NCI-H748 (cell line): ENCODE measurements around the gene CDH4.
A peak's percentile ranks its signal among the peaks of the same experiment; 100 is the strongest.

Experiments
- DNase-seq: peaks from one replicate; lab custom pipeline; 2025; ENCODE audit not compliant: unreplicated experiment; lab: John Stamatoyannopoulos, UW

The CDH4 gene

DNA sequence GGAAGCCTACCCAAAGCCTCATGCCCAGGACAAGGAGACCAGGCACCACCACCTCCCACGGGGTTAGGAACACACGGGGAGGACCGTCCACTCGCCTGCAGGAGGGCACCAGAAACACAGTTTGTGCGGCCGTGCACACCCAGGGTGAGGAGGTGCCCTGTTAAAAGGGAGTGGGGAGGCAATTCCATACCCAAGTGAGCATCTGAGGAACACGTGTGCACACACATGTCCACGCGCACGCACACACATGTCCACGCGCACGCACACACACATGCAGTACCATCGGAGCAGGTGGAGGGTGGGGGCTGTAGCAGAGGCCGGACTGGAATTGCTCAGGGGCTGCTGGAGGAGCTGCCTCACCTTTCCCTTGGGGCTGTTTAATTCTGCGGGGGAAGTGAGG, 554.3 kb downstream of the CDH4 start:
- no peak for DNase-seq

DNA sequence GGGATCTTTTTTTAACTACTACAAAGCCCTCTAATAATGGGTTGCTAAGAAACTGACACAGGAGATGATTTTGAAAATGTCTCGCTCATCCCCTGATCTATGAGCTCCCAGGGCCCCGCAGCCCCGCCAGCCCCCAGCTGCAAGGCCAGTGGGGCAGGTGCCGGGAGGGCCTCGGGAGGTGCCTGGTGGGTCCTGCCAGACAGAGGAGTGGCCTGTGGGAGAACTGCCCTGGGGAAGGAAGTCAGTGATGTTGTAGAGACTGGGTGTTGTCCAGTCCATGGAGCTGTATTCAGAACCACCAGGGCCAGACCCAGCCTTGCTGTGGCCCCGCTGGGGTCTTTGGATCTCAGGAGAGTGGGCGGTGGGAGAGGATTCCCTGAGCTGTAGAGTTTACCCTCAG, 554.9 kb downstream of the CDH4 start:
- no peak for DNase-seq

DNA sequence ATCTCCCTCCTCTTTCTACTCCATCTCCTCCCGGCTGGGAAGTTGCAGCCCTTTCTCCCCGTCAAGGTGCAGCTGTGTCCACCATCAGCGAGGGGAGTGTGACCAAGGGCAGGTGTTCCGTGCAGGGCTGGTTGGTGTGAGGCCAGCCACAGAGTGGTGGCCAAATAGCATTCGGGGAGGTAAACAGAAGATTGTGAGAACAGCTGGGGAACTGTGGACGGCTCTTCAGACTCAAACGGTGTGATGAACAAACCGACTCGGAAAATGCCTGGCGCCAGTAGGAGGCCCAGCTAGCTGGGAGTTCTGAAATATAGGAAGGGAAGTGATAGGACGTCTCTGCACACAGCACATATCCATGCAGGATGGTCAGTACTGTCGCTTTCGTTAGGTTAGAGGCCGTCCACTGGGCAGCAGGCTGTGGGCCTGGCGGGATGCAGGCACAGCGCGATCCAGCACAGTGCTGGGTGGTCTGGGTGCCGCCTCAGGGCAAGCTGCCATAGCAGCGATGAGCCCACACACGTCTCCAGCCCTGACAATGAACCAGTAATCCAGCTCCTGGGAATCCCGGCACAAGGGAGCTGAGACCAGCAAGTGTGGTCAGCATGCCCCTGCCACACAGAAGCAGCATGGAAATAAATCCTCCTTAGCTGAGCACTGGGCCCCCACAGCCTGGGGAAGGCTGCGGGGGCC, 555.6 kb downstream of the CDH4 start:
- DNase-seq = peak; percentile 43

DNA sequence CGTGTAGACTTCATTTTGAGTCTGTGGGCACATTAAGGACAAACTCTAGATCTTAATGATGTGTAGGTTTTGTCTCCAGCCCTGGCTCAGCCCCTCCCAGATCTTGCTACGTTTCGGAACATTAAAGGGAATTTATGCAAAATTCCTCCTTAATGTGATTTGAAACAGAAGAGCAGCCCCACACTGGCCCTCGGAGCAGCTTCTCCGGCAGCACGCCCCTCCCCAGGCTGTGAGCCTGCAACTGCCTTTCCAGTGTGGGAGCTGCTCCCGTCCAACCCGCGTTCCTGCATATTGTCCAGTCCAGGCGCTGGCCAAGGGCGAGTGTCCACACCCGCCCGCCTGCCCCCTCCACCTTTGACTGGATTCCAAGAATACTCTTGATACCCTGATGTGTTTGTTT, 556.4 kb downstream of the CDH4 start:
- DNase-seq = no peak

- DNase-seq = peak; percentile 19
Measured at GRCh38 chr20:61809006-61809770, 557.1 kb downstream of the CDH4 start.

DNA sequence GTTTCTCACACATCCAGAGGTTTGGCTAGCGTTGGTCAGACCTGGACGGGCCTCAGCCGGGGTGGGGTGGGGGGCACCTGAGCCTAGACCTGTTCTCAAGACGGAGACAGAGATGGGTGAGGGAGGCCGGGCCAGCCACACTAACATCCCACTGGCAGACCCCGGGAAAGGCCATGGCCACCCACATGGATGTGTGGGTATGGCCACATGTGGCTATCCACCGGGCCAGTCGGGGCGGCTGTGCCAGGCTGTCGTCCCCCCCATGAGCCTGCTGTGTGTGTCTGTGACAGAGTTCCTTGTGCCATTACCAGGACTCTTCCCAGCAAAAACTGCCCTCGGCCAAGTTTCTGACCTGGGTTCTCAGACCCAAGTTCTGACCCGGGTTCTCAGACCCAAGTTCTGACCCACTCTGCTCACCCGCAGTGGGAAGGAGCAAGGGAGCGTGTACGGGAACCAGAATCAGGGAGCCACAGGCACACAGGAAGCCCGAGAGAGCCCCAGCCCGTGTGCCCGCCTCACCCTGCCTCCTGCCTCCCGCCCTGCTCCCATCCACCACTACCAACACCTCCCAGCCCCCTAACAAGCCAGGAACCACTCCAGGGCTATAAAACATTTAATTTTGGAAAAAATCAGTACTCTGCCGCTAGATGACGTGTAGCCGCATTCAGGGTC, 558.1 kb downstream of the CDH4 start:
- DNase-seq = no peak

- peak; percentile 22 for DNase-seq
Measured at GRCh38 chr20:61810738-61811135, 558.7 kb downstream of the CDH4 start.

- no peak for DNase-seq
Measured at GRCh38 chr20:61811166-61811565, 559.1 kb downstream of the CDH4 start.

- no peak for DNase-seq
Measured at GRCh38 chr20:61812121-61812844, 560.2 kb downstream of the CDH4 start.

- DNase-seq = no peak
Measured at GRCh38 chr20:61812845-61813485, 560.9 kb downstream of the CDH4 start.

DNA sequence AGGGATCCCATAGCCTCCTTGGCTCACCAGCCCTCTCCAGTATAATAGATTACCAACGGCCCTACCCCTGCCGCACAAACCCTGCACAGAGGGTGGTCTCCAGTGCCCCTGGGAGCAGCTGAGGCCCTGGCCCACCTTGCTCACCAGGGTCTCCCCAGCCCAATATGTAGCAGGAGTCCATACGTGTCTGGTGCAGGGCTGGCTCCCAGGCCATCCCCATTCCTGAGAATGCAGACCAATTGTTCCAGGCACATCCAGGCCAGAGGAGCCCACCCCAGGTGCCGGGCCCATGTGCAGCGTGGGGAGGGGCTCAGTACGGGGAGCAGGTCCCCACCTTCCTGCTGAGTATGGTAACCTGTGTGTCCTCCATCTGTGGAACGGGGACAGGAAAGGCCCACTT, 561.7 kb downstream of the CDH4 start:
- DNase-seq = no peak

- no peak for DNase-seq
Measured at GRCh38 chr20:61814244-61814643, 562.2 kb downstream of the CDH4 start.

DNA sequence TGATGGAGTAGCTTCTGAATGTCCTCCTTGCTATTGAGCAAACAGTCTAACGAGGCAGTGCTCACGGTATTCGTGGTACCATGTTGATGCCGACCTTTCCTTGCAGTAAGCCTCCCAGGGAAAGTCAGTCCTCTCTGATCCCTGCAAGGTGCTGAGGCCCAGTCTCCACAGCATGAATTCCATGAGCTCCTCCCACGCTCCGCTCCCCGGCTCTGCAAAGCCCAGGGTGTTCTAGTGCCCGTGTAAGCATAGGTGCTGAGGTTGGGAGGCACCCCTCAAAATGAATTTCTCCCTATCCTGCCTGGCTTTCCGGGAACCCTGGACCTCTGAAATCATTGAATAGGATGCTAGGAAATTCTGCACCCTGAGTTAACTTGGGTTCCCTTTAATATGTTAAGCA, 562.7 kb downstream of the CDH4 start:
- DNase-seq = no peak

DNA sequence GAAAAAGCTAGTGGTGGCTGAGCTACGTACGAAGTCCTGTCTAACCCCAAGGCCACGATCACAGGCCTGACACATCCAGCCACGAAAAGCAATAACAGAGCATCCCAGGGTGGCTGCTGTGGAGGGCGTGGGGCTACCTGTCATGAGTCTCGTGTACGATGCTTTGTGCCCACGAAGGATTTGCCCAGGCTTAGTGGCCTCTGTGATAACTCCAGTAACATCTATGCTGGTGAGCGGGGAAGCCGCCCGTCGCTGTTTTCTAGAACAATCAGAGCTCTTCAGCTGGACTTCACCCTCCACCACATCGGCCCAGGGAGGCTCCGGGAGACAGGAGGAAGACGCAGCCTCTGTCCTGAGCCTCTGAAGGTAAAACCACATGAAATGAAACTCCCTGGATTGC, 563.1 kb downstream of the CDH4 start:
- DNase-seq = no peak

- no peak for DNase-seq
Measured at GRCh38 chr20:61815678-61816077, 563.6 kb downstream of the CDH4 start.

DNA sequence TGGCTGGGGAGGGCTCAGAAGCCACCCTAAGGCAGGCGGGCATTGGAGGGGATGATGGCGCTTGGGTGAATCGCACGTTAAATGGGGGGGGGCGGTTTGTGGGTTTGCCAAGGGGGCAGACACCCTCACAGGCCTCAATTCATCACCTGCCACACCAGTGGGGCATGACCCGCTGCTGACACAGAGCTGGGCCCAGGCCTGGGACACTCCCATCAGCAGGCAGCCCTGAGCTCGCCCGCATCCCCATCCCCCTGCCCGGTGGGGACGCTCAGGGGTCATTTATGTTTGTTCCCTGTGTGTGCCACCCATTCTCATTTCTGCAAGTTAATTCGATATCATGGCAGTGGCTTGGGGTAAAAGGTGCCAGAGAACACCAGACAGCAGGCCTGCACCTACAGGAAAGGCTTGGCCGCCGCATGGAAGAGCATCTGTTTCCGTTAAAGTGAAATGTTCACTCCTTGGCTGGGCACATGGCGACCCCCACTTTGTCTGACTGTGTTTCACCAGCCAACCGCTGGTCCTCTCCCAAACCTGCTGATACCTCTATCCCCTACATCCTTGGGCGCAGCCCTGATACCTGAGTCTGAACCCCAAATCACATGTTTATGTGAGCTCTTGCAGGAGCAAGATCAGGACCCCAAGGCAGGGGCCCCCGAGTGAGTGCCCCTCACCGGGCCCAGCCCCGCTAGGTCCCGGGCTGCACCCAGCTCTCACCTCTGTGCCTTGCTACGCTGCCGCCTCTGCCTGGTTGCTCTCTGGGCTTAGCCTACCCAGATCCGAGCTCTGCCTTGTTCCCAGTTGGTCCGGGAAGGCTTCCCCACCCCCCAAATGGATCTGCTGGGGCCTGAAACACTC, 564.8 kb downstream of the CDH4 start:
- no peak for DNase-seq

DNA sequence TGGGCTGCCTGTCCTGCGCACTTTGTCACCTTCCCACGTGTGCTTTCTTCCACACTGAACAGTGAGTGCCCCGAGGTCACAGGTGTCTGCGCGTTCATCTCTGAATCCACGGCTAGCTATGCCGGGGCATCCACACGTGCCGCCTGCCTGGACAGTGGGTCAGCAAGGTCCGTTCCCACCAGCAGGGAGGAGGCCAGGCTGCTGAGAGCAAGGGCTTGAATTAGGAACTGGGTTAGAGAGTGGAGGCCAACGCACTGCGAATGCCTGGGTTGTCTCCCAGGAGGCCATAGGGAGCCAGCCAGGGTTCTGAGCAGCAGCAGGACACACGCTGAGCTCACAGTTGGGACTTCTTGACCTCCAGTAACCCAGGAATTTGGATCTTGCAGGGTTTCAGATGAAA, 565.5 kb downstream of the CDH4 start:
- no peak for DNase-seq

DNA sequence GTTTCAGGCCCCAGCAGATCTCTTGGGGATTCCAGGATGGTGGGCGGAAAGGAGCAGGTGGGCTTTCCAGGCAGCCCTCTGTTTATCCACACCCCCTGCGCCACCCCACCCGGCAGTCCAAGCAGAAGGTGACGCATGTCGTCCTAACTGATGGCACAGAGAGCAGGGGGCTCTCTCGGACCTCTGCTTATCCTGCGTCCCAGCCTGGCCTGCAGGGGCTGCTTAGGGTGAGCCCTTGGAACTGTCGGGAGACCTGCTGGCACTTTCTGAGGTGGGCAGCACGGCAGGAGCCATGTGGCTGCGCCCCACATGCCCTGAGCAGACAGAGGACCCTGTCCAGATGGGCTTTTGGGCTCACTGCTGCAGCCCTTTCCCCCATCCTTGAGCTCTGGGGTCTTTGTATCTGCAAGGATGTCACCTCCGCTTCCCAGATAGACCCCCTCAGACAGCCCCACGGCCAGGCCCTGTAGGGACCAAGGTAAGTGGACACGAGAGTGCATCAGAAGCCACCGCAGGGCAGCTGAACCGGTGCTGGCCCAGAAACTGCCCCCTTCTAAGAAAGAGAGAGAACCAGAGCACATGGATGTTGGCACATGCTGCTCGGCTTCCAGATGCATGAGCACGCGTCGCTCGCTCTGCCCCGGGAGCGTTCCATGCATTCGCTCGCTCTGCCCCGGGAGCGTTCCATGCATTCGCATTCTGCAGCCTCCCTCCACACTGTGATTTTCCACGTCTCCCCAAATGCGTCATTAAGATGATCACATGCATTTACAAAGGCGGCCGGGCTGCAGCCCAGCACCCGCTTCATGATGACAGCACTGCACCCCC, 566.9 kb downstream of the CDH4 start:
- no peak for DNase-seq

- no peak for DNase-seq
Measured at GRCh38 chr20:61819574-61819846, 567.4 kb downstream of the CDH4 start.
